ENCODE data around the gene ZFYVE28.

The ZFYVE28 gene

DNA sequence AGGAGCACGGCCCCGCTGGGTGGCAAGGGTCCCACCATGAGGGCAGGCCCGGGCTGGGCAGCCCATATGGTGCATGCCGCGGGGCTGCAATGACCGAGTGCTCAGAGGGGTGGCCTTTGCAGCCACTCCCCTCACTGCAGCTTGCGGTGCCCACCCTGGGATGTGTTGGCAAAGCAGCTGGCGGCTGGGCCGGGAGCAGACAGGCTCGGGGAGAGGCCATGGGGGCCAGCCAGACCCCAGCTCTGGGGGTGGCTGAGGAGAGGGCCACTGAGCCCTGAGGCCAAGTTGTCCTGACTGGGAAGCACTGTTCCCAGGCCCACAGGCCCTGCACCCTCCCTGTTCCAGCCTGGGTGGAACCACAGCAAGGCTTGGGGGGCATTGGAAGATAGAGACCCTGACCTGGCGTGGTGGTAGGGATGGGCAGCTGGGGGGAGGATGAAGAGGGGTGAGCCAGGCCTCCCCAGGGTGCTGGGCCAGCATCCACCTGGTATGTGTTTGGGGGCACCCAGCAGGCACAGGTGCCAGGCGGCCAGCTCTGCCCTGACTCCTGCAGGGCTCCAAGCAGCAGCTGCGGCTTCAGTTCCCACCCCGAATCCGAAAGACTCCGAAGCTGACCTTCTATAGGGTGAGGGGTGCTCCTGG, 32.1 kb upstream of the ZFYVE28 start:
- DNase-seq (ENCODE audit: low spot score) = no peak
- in situ Hi-C loops (cut with MboI; ENCODE audit: low pct_unique_long_range_greater_than_20kb, low sequenced_read_pairs, unreplicated experiment) = no loop called here
- TF ChIP-seq, protein P1, sequence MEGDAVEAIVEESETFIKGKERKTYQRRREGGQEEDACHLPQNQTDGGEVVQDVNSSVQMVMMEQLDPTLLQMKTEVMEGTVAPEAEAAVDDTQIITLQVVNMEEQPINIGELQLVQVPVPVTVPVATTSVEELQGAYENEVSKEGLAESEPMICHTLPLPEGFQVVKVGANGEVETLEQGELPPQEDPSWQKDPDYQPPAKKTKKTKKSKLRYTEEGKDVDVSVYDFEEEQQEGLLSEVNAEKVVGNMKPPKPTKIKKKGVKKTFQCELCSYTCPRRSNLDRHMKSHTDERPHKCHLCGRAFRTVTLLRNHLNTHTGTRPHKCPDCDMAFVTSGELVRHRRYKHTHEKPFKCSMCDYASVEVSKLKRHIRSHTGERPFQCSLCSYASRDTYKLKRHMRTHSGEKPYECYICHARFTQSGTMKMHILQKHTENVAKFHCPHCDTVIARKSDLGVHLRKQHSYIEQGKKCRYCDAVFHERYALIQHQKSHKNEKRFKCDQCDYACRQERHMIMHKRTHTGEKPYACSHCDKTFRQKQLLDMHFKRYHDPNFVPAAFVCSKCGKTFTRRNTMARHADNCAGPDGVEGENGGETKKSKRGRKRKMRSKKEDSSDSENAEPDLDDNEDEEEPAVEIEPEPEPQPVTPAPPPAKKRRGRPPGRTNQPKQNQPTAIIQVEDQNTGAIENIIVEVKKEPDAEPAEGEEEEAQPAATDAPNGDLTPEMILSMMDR (IDR thresholded peaks at IDR 0.05; ENCODE audit: extremely low read depth, insufficient read depth, missing control alignments) = no peak

GRCh38 chr4:2449511-2450392, 31.3 kb upstream of the ZFYVE28 start:
- DNase-seq (ENCODE audit: low spot score) = no peak
- TF ChIP-seq, protein P1 (IDR thresholded peaks at IDR 0.05; ENCODE audit: extremely low read depth, insufficient read depth, missing control alignments) = no peak
- in situ Hi-C loops (cut with MboI; ENCODE audit: low pct_unique_long_range_greater_than_20kb, low sequenced_read_pairs, unreplicated experiment) = no loop called here

DNA sequence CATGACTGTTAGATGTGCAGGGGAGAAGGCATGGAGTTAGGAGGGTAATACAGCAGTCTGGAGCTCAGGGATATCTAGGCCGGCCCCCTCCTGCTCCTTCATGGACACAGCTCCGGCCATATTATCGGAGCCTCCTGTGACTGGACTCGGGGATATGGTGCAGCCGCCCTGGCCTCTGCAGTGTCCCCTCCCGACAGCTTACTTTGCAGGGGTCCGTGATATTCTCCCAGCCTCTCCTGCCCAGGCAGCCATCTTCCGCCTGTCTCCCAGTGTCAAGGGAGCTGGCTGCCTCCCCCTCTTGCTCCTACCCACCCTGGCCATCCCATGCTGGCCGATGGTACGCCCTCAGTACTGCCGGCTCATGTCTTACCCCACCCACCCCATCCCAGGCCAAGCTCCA, 30.6 kb upstream of the ZFYVE28 start:
- TF ChIP-seq, protein P1 (IDR thresholded peaks at IDR 0.05; ENCODE audit: extremely low read depth, insufficient read depth, missing control alignments) = no peak
- no peak for DNase-seq (ENCODE audit: low spot score)
- in situ Hi-C loops (cut with MboI; ENCODE audit: low pct_unique_long_range_greater_than_20kb, low sequenced_read_pairs, unreplicated experiment) = no loop called here

DNA sequence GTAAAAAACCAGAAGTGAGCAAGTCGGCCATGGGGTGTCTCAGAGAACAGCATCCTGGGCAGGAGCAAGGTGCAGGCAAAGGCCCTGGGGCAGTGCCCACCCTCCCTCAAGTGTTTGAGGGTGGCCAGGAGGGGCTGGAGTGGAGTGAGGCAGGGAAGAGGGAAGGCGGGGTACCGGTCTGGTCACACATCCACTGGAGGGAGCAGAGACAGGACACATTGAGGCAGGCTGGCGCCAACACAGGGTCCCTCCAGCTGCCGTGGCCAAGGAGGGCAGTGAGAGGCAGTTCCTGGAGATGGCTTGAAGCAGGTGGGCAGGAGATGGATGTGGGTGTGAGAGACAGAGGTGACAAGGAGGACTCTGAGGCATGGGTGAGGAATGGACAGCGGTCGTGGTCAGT, 30.1 kb upstream of the ZFYVE28 start:
- TF ChIP-seq, protein P1 (IDR thresholded peaks at IDR 0.05; ENCODE audit: extremely low read depth, insufficient read depth, missing control alignments) = no peak
- DNase-seq (ENCODE audit: low spot score) = no peak
- in situ Hi-C loops (cut with MboI; ENCODE audit: low pct_unique_long_range_greater_than_20kb, low sequenced_read_pairs, unreplicated experiment) = no loop called here

GRCh38 chr4:2446656-2447564, 28.5 kb upstream of the ZFYVE28 start:
- in situ Hi-C loops (cut with MboI; ENCODE audit: low pct_unique_long_range_greater_than_20kb, low sequenced_read_pairs, unreplicated experiment) = no loop called here
- no peak for DNase-seq (ENCODE audit: low spot score)
- TF ChIP-seq, protein P1 (IDR thresholded peaks at IDR 0.05; ENCODE audit: extremely low read depth, insufficient read depth, missing control alignments) = no peak

DNA sequence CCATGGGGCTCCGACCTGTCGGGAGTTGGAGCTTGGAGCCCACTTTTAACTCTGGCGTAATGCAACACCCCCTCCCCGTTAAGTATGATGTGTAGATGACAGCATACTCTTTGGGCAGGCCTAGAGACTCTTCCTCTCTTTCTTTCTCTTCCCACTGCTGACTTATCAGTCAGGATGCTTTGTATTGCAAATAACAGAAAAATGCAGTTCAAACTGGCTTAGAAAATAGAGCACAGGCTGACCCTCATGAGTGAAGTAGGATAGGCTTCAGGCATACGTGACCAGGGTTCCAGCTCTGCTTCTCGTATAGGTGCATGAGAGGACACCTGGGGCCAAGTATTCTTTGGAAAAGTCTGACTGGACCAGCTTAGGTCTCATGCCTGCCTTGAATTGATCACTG, 27.1 kb upstream of the ZFYVE28 start:
- TF ChIP-seq, protein P1 (IDR thresholded peaks at IDR 0.05; ENCODE audit: extremely low read depth, insufficient read depth, missing control alignments) = no peak
- no peak for DNase-seq (ENCODE audit: low spot score)
- in situ Hi-C loops (cut with MboI; ENCODE audit: low pct_unique_long_range_greater_than_20kb, low sequenced_read_pairs, unreplicated experiment) = no loop called here

Data from GM13977 (cell line).